Epithelial cell of esophagus (primary cell): ENCODE results near the gene ARPC2.
A peak's percentile ranks its signal among the peaks of the same experiment; 100 is the strongest.

Experiments
- DNase-seq: peaks from one replicate; pipeline ENCODE4 v3.0.0; 2010; ENCODE audit warnings: low read depth
- H3K4me3 ChIP-seq: 2 replicates; pipeline ENCODE4 v1.5.1; 2011; ENCODE audit warnings: mild to moderate bottlenecking, low read length, control low read depth
- CTCF ChIP-seq: IDR thresholded peaks from 2 replicates; pipeline ENCODE4 v1.5.1; 2011; ENCODE audit warnings: low read depth, mild to moderate bottlenecking, low read length, control low read depth, inconsistent platforms; ENCODE audit not compliant: insufficient read depth; ENCODE audit errors: missing control alignments

ARPC2 gene

DNA sequence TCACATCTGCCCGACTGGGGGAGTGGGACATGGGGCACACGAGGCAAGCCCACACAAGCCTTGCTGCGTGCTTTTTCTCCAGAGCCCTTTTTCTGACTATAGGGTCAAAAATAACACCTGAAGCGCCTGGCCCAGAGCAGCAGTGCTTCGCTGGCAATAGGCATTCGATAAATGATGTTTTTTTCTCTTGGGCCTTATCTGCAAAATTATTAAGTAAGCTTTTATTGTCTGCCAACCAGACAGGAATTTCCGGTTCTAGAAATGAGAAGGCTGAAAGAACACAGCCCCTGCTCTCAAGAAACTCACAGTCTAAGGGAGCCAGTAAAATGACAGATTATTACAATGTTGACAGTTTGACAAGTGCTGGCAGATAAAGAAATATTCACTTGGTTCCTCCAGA, 78.0 kb downstream of the ARPC2 start:
- no peak for TF ChIP-seq CTCF
- H3K4me3 ChIP-seq: no peak overlapping the region
- DNase-seq: peak; percentile 90

DNA sequence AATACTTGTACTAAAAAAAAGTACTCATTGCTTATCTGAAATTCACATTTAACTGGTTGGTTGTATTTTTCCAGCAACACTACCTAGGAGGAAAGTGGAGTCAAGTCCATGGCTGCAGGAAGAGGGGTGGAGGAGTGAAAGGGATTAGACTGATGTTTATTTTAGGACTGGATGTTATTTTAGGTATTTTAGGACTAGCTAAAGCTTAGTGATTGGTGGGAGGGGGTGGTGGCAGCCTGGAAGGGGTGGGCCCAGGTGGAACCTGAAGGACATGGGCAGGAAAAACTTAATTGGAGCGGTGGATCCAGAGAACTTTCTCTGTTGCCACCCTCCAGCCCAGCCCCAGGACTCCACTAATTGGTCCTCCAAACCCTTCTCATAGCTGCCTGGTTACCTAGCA, 79.2 kb downstream of the ARPC2 start:
- DNase-seq: no peak
- no peak overlapping the region for H3K4me3 ChIP-seq
- TF ChIP-seq CTCF: no peak

GRCh38 chr2:218296847-218297246, 79.9 kb downstream of the ARPC2 start:
- H3K4me3 ChIP-seq: no peak overlapping the region
- no peak for TF ChIP-seq CTCF
- DNase-seq: no peak

- no peak for TF ChIP-seq CTCF
- DNase-seq: no peak
- H3K4me3 ChIP-seq: no peak overlapping the region
Measured at GRCh38 chr2:218298314-218298875, 81.4 kb downstream of the ARPC2 start.

GRCh38 chr2:218300141-218300540, 83.2 kb downstream of the ARPC2 start:
- DNase-seq: no peak
- no peak for TF ChIP-seq CTCF

DNA sequence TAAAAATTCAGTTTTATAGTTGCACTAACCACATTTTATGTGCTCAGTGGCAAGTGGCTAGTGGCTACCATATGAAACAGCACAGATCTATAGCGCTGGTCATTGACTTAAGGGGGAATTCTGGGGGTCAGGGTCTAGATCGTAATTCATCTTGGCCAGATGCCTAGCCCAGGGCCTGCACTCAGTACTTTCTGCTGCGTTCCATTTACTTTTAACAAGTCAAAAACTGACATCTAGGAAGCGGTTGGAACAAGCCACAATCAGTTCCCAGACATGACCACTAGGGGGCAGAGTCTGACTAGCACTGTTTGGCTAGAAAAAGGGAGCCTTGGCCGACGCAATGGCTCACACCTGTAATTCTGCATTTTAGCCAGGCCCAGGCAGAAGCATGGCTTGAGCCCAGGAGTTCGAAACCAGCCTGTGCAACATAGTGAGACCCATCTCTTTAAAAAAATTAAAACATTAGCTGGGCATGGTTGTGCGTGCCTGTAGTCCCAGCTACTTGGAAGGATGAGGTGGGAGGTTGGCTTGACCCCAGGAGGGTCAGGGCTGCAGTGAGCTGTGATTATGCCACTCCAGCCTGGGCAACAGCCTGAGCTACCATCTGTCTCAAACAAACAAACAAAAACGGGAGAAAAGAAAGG, 84.3 kb downstream of the ARPC2 start:
- peak; percentile 88 for DNase-seq
- peak; percentile 97 for TF ChIP-seq CTCF
- no peak overlapping the region for H3K4me3 ChIP-seq

More at GRCh38 chr2:218300141-218300540, 83.2 kb downstream of the ARPC2 start:
- no peak overlapping the region for H3K4me3 ChIP-seq
